ENCODE results near the gene C1QTNF1. TPM values are rescaled to one million over a fixed set of nuclear protein-coding genes. Genes with fewer than 3 reads are reported as not detected.

C1QTNF1 gene
- total RNA-seq, 1 experiment from 2014 or later = 19.9 TPM

DNA sequence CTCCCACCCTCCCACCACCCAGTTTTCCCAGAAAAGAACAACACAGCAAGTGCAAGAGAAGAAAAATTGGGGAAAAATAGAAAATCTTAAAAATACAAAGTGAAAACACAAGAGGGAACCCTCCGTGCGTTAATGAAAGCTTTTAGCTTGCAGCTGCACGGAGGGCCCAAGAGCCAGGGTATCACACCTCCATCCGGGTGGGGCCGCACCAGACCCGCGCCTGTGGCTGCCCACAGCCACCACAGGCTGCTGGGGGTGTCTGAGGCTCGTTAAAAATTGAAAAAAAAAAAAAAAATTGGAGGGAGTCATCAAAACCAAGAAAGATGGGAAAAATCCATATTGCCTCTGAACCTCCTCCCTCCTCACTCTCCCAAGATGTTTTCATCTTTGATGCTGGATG lies 69.3 kb downstream of the C1QTNF1 start:
- Mint-ChIP-seq H3K4me3 (ENCODE audit: unreplicated experiment) (no peak overlapping the region), H3K36me3 (ENCODE audit: insufficient read depth, unreplicated experiment) (peaks cover 4% of the 10 kb centered on the region), H3K9me3 (ENCODE audit: unreplicated experiment) (no peaks in the 10 kb centered on the region), H3K27ac (ENCODE audit: unreplicated experiment) (no peak overlapping the region), H3K27me3 (ENCODE audit: insufficient read depth, unreplicated experiment) (peaks cover 7% of the 10 kb centered on the region), H3K4me1 (ENCODE audit: low read depth, unreplicated experiment) (no peaks in the 10 kb centered on the region)
- no peaks in the 10 kb centered on the region for H3K36me3 ChIP-seq (ENCODE audit: control insufficient read depth, insufficient read depth, low read length)
- H3K4me3 ChIP-seq (ENCODE audit: low read depth, low read length) = no peak overlapping the region
- H3K27me3 ChIP-seq (replicated peaks; ENCODE audit: control insufficient read depth, insufficient read depth, low read length) = no peaks in the 10 kb centered on the region
- H3K4me1 ChIP-seq = no peaks in the 10 kb centered on the region; the same call in 1 of the 2 replicates
- H3K9me3 ChIP-seq = no peaks in the 10 kb centered on the region
- no TSS peak for BruUV-seq (replicated peaks)
- CTCF ChIA-PET = interaction anchor here (0.6 to 1.2 kb wide), 7 partner anchors 12 to 718 kb away, joined by 3 to 7 read pairs (median 3); partner anchors contain the start of gene ENGASE
- POLR2A ChIA-PET = no interaction called here
- intact Hi-C loops (cut with micrococcal nuclease; ENCODE audit: unreplicated experiment) = no loop called here
- no peak for DNase-seq
- TF ChIP-seq, protein P1, sequence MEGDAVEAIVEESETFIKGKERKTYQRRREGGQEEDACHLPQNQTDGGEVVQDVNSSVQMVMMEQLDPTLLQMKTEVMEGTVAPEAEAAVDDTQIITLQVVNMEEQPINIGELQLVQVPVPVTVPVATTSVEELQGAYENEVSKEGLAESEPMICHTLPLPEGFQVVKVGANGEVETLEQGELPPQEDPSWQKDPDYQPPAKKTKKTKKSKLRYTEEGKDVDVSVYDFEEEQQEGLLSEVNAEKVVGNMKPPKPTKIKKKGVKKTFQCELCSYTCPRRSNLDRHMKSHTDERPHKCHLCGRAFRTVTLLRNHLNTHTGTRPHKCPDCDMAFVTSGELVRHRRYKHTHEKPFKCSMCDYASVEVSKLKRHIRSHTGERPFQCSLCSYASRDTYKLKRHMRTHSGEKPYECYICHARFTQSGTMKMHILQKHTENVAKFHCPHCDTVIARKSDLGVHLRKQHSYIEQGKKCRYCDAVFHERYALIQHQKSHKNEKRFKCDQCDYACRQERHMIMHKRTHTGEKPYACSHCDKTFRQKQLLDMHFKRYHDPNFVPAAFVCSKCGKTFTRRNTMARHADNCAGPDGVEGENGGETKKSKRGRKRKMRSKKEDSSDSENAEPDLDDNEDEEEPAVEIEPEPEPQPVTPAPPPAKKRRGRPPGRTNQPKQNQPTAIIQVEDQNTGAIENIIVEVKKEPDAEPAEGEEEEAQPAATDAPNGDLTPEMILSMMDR (IDR thresholded peaks at IDR 0.05; ENCODE audit: insufficient read depth in 1 of 2, low read depth in 1 of 2, low read length in 1 of 2, severe bottlenecking in 1 of 2, unreplicated experiment in 1 of 2) = no peak

DNA sequence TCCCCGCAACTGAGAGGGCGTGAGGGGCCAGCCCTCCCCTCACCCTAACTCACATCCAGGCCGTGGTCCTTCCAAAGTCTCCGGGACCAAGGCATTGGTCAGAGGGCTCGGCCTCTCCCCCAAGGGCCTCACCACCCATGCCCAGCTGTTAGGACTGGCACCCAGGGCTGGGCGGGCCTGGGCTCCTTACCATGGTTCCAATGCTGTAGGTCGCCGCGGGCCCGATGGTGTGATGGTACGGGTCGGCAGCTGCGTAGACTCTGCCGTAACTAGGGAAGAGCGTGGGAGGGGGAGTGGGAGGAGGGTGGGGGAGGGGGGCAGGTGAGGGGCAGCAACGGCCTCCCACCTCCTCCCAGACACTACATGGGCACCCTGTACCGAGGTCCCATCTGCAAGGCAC lies 70.3 kb downstream of the C1QTNF1 start:
- intact Hi-C loops (cut with micrococcal nuclease; ENCODE audit: unreplicated experiment) = no loop called here
- no peaks in the 10 kb centered on the region for H3K9me3 ChIP-seq
- no peaks in the 10 kb centered on the region; the same call in 1 of the 2 replicates for H3K4me1 ChIP-seq
- no peaks in the 10 kb centered on the region for H3K27me3 ChIP-seq (replicated peaks; ENCODE audit: control insufficient read depth, insufficient read depth, low read length)
- no peaks in the 10 kb centered on the region for H3K9me3 Mint-ChIP-seq (ENCODE audit: unreplicated experiment)
- no peak for DNase-seq
- no peaks in the 10 kb centered on the region for H3K36me3 ChIP-seq (ENCODE audit: control insufficient read depth, insufficient read depth, low read length)
- CTCF ChIA-PET = interaction anchor here (0.6 to 1.2 kb wide), 4 partner anchors 11 to 297 kb away, joined by 3 to 5 read pairs (median 3); no protein-coding TSS in a partner anchor
- no peak overlapping the region for H3K4me3 Mint-ChIP-seq (ENCODE audit: unreplicated experiment)
- peaks cover 4% of the 10 kb centered on the region for H3K36me3 Mint-ChIP-seq (ENCODE audit: insufficient read depth, unreplicated experiment)
- POLR2A ChIA-PET = no interaction called here
- TF ChIP-seq, protein P1 (IDR thresholded peaks at IDR 0.05; ENCODE audit: insufficient read depth in 1 of 2, low read depth in 1 of 2, low read length in 1 of 2, severe bottlenecking in 1 of 2, unreplicated experiment in 1 of 2) = no peak
- peaks cover 8% of the 10 kb centered on the region for H3K27me3 Mint-ChIP-seq (ENCODE audit: insufficient read depth, unreplicated experiment)
- no TSS peak for BruUV-seq (replicated peaks)
- H3K4me1 Mint-ChIP-seq (ENCODE audit: low read depth, unreplicated experiment) = no peaks in the 10 kb centered on the region
- H3K27ac Mint-ChIP-seq (ENCODE audit: unreplicated experiment) = no peak overlapping the region
- no peak overlapping the region for H3K4me3 ChIP-seq (ENCODE audit: low read depth, low read length)

DNA sequence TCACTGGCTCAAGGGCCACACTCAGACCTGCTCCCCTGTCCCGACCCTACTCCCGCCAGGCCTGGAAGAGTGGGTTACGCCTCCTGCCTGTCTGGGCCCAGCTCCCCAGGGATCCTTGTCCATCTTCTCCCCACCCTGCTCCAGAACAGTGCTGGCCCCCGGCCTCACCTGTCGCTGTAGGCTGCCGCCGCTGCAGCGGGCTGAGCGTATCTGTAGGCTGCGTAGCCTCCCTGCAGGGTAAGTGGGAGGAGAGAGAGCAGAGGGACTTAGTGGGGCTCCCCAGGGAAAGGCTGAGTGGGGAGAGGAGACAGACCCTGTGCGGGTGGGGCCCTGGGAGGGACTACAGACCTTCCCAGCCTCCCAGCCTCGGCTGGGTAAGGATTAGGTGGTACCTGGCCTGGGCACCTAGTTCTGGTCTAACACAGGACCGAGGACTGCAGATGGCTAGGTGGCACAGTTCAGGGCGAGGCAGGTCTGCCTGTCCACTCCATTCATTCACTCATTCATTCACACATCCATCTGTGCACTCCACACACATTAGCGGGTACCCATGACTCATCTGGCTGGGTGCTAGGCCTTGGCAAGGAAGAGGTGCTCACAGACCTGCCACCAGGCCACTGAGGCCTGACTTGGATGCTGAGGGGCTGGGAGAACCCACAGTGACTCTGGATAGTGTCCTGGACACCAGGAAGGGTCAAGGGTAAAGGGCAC lies 71.5 kb downstream of the C1QTNF1 start:
- Histone ChIP-seq H3K9me3 (no peaks in the 10 kb centered on the region), H3K4me1 (no peaks in the 10 kb centered on the region; the same call in 1 of the 2 replicates), H3K27me3 (replicated peaks; ENCODE audit: control insufficient read depth, insufficient read depth, low read length) (0 out of 2 replicates have a peak, but pooled peaks cover 1% of the 10 kb centered on the region), H3K4me3 (ENCODE audit: low read depth, low read length) (no peak overlapping the region), H3K36me3 (ENCODE audit: control insufficient read depth, insufficient read depth, low read length) (no peaks in the 10 kb centered on the region)
- H3K27ac Mint-ChIP-seq (ENCODE audit: unreplicated experiment) = no peak overlapping the region
- intact Hi-C loops (cut with micrococcal nuclease; ENCODE audit: unreplicated experiment) = no loop called here
- no TSS peak for BruUV-seq (replicated peaks)
- TF ChIP-seq, protein P1 (IDR thresholded peaks at IDR 0.05; ENCODE audit: insufficient read depth in 1 of 2, low read depth in 1 of 2, low read length in 1 of 2, severe bottlenecking in 1 of 2, unreplicated experiment in 1 of 2) = no peak
- H3K4me3 Mint-ChIP-seq (ENCODE audit: unreplicated experiment) = no peak overlapping the region
- H3K36me3 Mint-ChIP-seq (ENCODE audit: insufficient read depth, unreplicated experiment) = peaks cover 4% of the 10 kb centered on the region
- DNase-seq = no peak
- H3K27me3 Mint-ChIP-seq (ENCODE audit: insufficient read depth, unreplicated experiment) = peaks cover 16% of the 10 kb centered on the region
- no peaks in the 10 kb centered on the region for H3K4me1 Mint-ChIP-seq (ENCODE audit: low read depth, unreplicated experiment)
- ChIA-PET POLR2A (no interaction called here), CTCF (interaction anchor here (0.7 to 0.9 kb wide), 2 partner anchors 293 to 302 kb away, joined by 3 to 7 read pairs; no protein-coding TSS in a partner anchor)
- H3K9me3 Mint-ChIP-seq (ENCODE audit: unreplicated experiment) = no peaks in the 10 kb centered on the region

Measured in Caco-2 (cell line).